Parathyroid adenoma (tissue), 2 donors: ENCODE measurements around the gene SLC27A2.
"Not testable (repeated sequence)": the region's sequence is repeated elsewhere in the genome, so short reads cannot be mapped to it uniquely, and the experiment has no call there.

ENCODE experiments used
- H2AFZ ChIP-seq: fragments of 300-600 bp; sonication (generic); one replicate; pipeline ENCODE4 v1.7.0; 2017; ENCODE audit warnings: antibody characterized with exemption, mild to moderate bottlenecking
- H3K27ac ChIP-seq: fragments of 300-600 bp; sonication (generic); one replicate; pipeline ENCODE4 v1.7.0; 2017
- H3K27me3 ChIP-seq: fragments of 300-600 bp; sonication (generic); one replicate; pipeline ENCODE4 v1.7.0; 2017; ENCODE audit warnings: low read length; ENCODE audit not compliant: control insufficient read depth, insufficient read depth
- H3K36me3 ChIP-seq: fragments of 300-600 bp; sonication (generic); one replicate; pipeline ENCODE4 v1.7.0; 2017; ENCODE audit warnings: low read length; ENCODE audit not compliant: control insufficient read depth, insufficient read depth
- H3K4me1 ChIP-seq: fragments of 300-600 bp; sonication (generic); one replicate; pipeline ENCODE4 v1.7.0; 2017; ENCODE audit warnings: control low read depth
- H3K4me2 ChIP-seq: fragments of 300-600 bp; sonication (generic); one replicate; pipeline ENCODE4 v1.7.0; 2017; ENCODE audit warnings: low read length
- H3K4me3 ChIP-seq: fragments of 300-600 bp; sonication (generic); one replicate; pipeline ENCODE4 v1.7.0; 2017; ENCODE audit warnings: low read depth, low read length
- H3K79me2 ChIP-seq: fragments of 300-600 bp; sonication (generic); one replicate; pipeline ENCODE4 v1.7.0; 2017; ENCODE audit warnings: control low read depth
- H3K9ac ChIP-seq: fragments of 300-600 bp; sonication (generic); one replicate; pipeline ENCODE4 v1.7.0; 2017; ENCODE audit warnings: mild to moderate bottlenecking
- H3K9me3 ChIP-seq: fragments of 300-600 bp; sonication (generic); one replicate; pipeline ENCODE4 v1.7.0; 2017; ENCODE audit warnings: low read length; ENCODE audit not compliant: control insufficient read depth
- TF ChIP-seq, protein P1 (sequence below): fragments of 300-600 bp; sonication (generic); IDR thresholded peaks from one replicate; pipeline ENCODE4 v1.7.0; 2017; ENCODE audit warnings: antibody characterized with exemption, mild to moderate bottlenecking
- donor health status: primary hyperparathyroidism.

Gene SLC27A2

DNA sequence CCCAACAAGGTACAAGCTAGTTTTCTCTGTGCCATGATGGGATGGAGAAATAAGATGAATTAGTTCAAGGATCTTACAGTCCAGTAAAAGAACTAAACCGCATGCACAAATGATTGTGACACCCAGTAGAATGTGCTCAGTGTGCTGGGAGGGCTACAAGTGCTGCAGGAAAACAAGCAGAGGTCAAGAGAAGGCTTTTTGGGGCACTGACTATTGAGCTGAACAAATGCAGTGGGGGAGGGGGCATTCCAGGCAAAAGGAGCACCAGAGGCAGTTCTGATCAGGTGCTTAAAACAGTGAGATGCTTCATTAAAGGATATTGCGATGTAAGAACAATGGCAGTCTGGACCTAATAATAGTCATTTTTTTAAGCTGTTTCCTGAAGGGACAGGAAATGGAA lies 6.0 kb downstream of the SLC27A2 start:
- Histone ChIP-seq H3K4me3 (no peak overlapping the region), H2AFZ (no peak overlapping the region), H3K79me2 (no peaks in the 10 kb centered on the region), H3K4me1 (no peaks in the 10 kb centered on the region), H3K36me3 (no peaks in the 10 kb centered on the region), H3K9ac (no peak overlapping the region), H3K4me2 (no peak overlapping the region), H3K9me3 (no peaks in the 10 kb centered on the region), H3K27me3 (no peaks in the 10 kb centered on the region), H3K27ac (no peak overlapping the region)
- TF ChIP-seq, protein P1, sequence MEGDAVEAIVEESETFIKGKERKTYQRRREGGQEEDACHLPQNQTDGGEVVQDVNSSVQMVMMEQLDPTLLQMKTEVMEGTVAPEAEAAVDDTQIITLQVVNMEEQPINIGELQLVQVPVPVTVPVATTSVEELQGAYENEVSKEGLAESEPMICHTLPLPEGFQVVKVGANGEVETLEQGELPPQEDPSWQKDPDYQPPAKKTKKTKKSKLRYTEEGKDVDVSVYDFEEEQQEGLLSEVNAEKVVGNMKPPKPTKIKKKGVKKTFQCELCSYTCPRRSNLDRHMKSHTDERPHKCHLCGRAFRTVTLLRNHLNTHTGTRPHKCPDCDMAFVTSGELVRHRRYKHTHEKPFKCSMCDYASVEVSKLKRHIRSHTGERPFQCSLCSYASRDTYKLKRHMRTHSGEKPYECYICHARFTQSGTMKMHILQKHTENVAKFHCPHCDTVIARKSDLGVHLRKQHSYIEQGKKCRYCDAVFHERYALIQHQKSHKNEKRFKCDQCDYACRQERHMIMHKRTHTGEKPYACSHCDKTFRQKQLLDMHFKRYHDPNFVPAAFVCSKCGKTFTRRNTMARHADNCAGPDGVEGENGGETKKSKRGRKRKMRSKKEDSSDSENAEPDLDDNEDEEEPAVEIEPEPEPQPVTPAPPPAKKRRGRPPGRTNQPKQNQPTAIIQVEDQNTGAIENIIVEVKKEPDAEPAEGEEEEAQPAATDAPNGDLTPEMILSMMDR: no peak

DNA sequence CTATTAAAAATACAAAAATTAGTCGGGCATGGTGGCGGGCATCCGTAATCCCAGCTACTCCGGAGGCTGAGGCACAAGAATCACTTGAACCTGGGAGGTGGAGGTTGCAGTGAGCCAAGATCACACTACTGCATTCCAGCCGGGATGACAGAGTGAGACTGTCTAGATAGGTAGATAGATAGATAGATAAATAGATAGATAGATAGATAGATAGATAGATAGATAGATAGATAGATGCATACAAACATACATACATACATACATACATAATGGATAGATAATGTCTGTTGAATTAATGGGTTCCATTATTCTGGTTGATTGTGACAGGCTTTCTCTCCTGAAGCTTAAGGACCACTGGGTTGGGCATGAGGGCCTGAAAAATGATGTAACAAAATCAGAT lies 6.8 kb downstream of the SLC27A2 start:
- not testable (repeated sequence) for H3K4me3 ChIP-seq, H3K4me2 ChIP-seq, H3K9me3 ChIP-seq, H3K79me2 ChIP-seq, H3K9ac ChIP-seq, H3K27ac ChIP-seq, H2AFZ ChIP-seq, H3K4me1 ChIP-seq, H3K27me3 ChIP-seq, H3K36me3 ChIP-seq

DNA sequence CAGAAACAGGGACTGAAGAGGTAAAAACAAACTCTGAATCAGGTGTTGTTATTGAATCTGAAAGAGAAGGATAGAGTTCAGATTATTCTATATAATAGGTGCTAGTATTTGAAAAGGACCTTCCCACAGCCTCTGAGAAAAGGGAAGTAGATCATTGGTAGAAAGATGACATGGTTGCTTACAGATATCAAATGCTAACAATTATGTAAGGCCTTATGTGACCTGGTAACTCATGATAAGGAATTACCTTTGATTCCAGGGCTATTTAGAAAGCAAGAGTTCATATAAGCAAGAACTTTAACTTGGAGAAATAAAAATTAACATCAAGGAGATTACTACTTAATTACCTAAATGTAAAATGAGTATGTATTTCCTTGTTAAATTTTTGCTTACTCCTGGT lies 7.6 kb downstream of the SLC27A2 start:
- H3K27ac ChIP-seq: no peak overlapping the region
- H3K36me3 ChIP-seq: no peaks in the 10 kb centered on the region
- H3K9ac ChIP-seq: no peak overlapping the region
- H3K79me2 ChIP-seq: no peaks in the 10 kb centered on the region
- H3K27me3 ChIP-seq: no peaks in the 10 kb centered on the region
- no peak overlapping the region for H2AFZ ChIP-seq
- H3K4me3 ChIP-seq: no peak overlapping the region
- H3K4me1 ChIP-seq: no peaks in the 10 kb centered on the region
- no peaks in the 10 kb centered on the region for H3K9me3 ChIP-seq
- H3K4me2 ChIP-seq: no peak overlapping the region
- TF ChIP-seq, protein P1: no peak

DNA sequence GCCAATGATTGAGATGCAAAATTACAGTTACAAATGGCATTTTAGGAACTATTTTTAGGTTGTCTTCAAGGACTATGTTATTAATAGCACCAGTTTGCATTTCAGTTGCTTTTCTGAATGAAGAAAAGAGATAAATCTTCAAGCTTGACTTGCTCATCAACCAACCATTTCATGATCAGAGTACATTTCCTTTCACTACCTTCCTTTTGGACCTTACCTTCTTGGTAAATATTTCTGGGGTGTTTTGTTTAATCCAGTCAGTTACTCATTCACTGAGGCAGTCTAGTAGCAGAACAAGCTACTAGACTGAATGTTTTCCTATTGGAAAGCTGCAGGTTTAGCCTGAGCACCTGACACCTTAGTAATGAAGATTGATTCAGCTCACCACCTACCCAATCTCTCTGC lies 8.2 kb downstream of the SLC27A2 start:
- H3K36me3 ChIP-seq: no peaks in the 10 kb centered on the region
- H3K9me3 ChIP-seq: no peaks in the 10 kb centered on the region
- H3K4me1 ChIP-seq: no peaks in the 10 kb centered on the region
- no peak overlapping the region for H2AFZ ChIP-seq
- H3K4me2 ChIP-seq: no peak overlapping the region
- no peaks in the 10 kb centered on the region for H3K27me3 ChIP-seq
- H3K4me3 ChIP-seq: no peak overlapping the region
- TF ChIP-seq, protein P1: no peak
- H3K27ac ChIP-seq: no peak overlapping the region
- H3K9ac ChIP-seq: no peak overlapping the region
- no peaks in the 10 kb centered on the region for H3K79me2 ChIP-seq

DNA sequence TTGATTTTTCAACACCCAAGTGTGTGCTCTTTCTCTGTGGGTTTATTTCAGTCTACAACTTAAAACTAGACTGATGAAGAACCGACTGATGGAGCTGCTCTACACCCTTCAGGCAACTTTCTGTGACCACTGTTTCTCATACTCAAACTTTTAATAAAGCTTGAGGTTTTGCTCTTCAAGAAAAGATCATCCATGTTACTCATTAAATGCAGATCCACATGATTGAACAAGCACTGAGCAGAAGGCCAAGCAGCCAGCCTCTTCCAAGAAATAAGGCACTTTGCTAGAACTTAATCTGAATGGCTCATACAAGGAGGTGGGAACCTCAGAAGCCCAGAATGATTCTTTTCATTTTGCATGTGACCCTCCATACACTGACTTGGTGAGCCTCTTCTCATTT lies 8.7 kb downstream of the SLC27A2 start:
- Histone ChIP-seq H3K27me3 (no peaks in the 10 kb centered on the region), H3K4me2 (no peak overlapping the region), H3K27ac (no peak overlapping the region)

More for the DNA sequence above, 8.7 kb downstream of the SLC27A2 start:
- Histone ChIP-seq H3K4me3 (no peak overlapping the region), H2AFZ (no peak overlapping the region), H3K36me3 (no peaks in the 10 kb centered on the region), H3K9ac (no peak overlapping the region), H3K9me3 (no peaks in the 10 kb centered on the region), H3K79me2 (no peaks in the 10 kb centered on the region), H3K4me1 (no peaks in the 10 kb centered on the region)
- TF ChIP-seq, protein P1: no peak
